A549 (cell line): ENCODE measurements around the gene MBL2. TPM values are rescaled to one million over a fixed set of nuclear protein-coding genes. Genes with fewer than 3 reads are reported as not detected.

Experiments
- ATAC-seq, 2 experiments: fragments of 200-7000 bp in 1 of 2; fragments of >200 bp in 1 of 2; cut with Nextera tagmentation in 1 of 2; cut with Tn5 transposase in 1 of 2; 3 replicates each; pipeline versions ENCODE4 v1.8.0 to v1.9.1; 2018 to 2020; ENCODE audit warnings: mild to moderate bottlenecking in 1 of 2, moderate library complexity in 1 of 2
- CTCF ChIA-PET: fragments of 300-600 bp; sonication (Branson Sonifier 250); formaldehyde crosslinking; extraction: SDS; loops from one replicate; lab custom pipeline; 2021; ENCODE audit warnings: antibody characterized with exemption, inconsistent platforms; lab: Yijun Ruan, JAX
- POLR2A ChIA-PET: fragments of 350-600 bp; formaldehyde crosslinking; extraction: SDS; loops from one replicate; lab custom pipeline; 2021; ENCODE audit warnings: antibody characterized with exemption, inconsistent platforms; lab: Yijun Ruan, JAX
- DNase-seq, 2 experiments: peaks; one replicate each; pipeline versions ENCODE4 v3.0.0 to v3.0.0-alpha.2; 2011 to 2016; ENCODE audit warnings: low read depth in 1 of 2, low spot score in 1 of 2
- FAIRE-seq: peaks from 2 replicates; lab custom pipeline; 2011; peaks lifted over from hg19 to GRCh38; lab: Jason Lieb, UNC
- H3K27ac ChIP-seq, 2 experiments: fragments of >200 bp; sonication (Bioruptor Twin); formaldehyde crosslinking; 3 replicates each; pipeline ENCODE4 v1.5.1; 2016 to 2017
- H3K4me1 ChIP-seq: fragments of >200 bp; sonication (Bioruptor Twin); formaldehyde crosslinking; 3 replicates; pipeline ENCODE4 v1.6.1; 2016
- H3K4me2 ChIP-seq: fragments of >200 bp; sonication (Bioruptor Twin); formaldehyde crosslinking; 3 replicates; pipeline ENCODE4 v1.6.1; 2016
- H3K4me3 ChIP-seq: fragments of >200 bp; sonication (Bioruptor Twin); formaldehyde crosslinking; 3 replicates; pipeline ENCODE4 v1.5.1; 2016
- H3K9me3 ChIP-seq: fragments of >200 bp; sonication (Bioruptor Twin); formaldehyde crosslinking; 3 replicates; pipeline ENCODE4 v1.6.1; 2016
- CBX2 ChIP-seq: fragments of 200-600 bp; sonication (generic); IDR thresholded peaks from 2 replicates; pipeline ENCODE4 v1.6.1; 2016; ENCODE audit warnings: low read depth, mild to moderate bottlenecking, borderline replicate concordance
- CEBPB ChIP-seq, 2 experiments: fragments of >200 bp in 1 of 2; sonication (Bioruptor Twin) in 1 of 2; formaldehyde crosslinking in 1 of 2; IDR thresholded peaks; 2 replicates each; pipeline ENCODE4 v1.6.1; 2012 to 2016
- CHD2 ChIP-seq: fragments of 150-350 bp; IDR thresholded peaks from 2 replicates; pipeline ENCODE4 v1.6.1; 2014; ENCODE audit warnings: low read length; ENCODE audit not compliant: partially characterized antibody
- E2F6 ChIP-seq: IDR thresholded peaks from 2 replicates; pipeline ENCODE4 v1.6.1; 2012; ENCODE audit warnings: low read depth, borderline replicate concordance
- EHMT2 ChIP-seq: fragments of 200-600 bp; sonication (generic); IDR thresholded peaks from 2 replicates; pipeline ENCODE4 v1.6.1; 2016; ENCODE audit warnings: antibody characterized with exemption, low read depth, mild to moderate bottlenecking, moderate library complexity
- ESRRA ChIP-seq: fragments of 150-350 bp; IDR thresholded peaks from 2 replicates; pipeline ENCODE4 v1.6.1; 2014; ENCODE audit warnings: mild to moderate bottlenecking, low read length, borderline replicate concordance
- FOXS1 ChIP-seq: fragments of 250-450 bp; sonication (Bioruptor Pico); IDR thresholded peaks from 2 replicates; pipeline ENCODE4 v1.5.0; 2020; ENCODE audit warnings: mild to moderate bottlenecking, moderate library complexity
- GATA3 ChIP-seq: IDR thresholded peaks from 2 replicates; pipeline ENCODE4 v1.6.1; 2012; ENCODE audit warnings: borderline replicate concordance
- HEYL ChIP-seq: fragments of 250-450 bp; sonication (Bioruptor Pico); IDR thresholded peaks from 2 replicates; pipeline ENCODE4 v1.8.0; 2021; ENCODE audit warnings: mild to moderate bottlenecking, moderate library complexity
- HMGXB4 ChIP-seq: fragments of 250-450 bp; sonication (Bioruptor Pico); IDR thresholded peaks from 2 replicates; pipeline ENCODE4 v1.5.0; 2021; ENCODE audit warnings: mild to moderate bottlenecking, moderate library complexity, borderline replicate concordance
- HOXB5 ChIP-seq: fragments of 250-450 bp; sonication (Bioruptor Pico); IDR thresholded peaks from 2 replicates; pipeline ENCODE4 v1.5.0; 2020; ENCODE audit warnings: mild to moderate bottlenecking, moderate library complexity
- JUN ChIP-seq, 2 experiments: fragments of >200 bp; sonication (Bioruptor Twin); formaldehyde crosslinking; IDR thresholded peaks; 2 replicates in 1 of 2; 3 replicates in 1 of 2; pipeline ENCODE4 v1.6.1; 2016 to 2017
- MAFK ChIP-seq: fragments of 450-650 bp; IDR thresholded peaks from 2 replicates; pipeline ENCODE4 v1.6.1; 2014; ENCODE audit not compliant: partially characterized antibody
- MAZ ChIP-seq: fragments of 150-350 bp; IDR thresholded peaks from 2 replicates; pipeline ENCODE4 v1.6.1; 2014; ENCODE audit warnings: antibody characterized with exemption, low read depth, low read length, borderline replicate concordance
- NFE2L2 ChIP-seq: fragments of 150-350 bp; conservative IDR thresholded peaks from 2 replicates; pipeline ENCODE4 v1.6.1; 2014; ENCODE audit warnings: low read length
- POLR2AphosphoS2 ChIP-seq: conservative IDR thresholded peaks from 2 replicates; pipeline ENCODE4 v1.6.1; 2012; ENCODE audit warnings: low read length, improper control_type of control experiment, inconsistent platforms
- REST ChIP-seq: fragments of 200-600 bp; sonication (generic); IDR thresholded peaks from 2 replicates; pipeline ENCODE4 v1.6.1; 2016; ENCODE audit warnings: antibody characterized with exemption, mild to moderate bottlenecking, moderate library complexity
- TFCP2L1 ChIP-seq: fragments of 250-450 bp; sonication (Bioruptor Pico); IDR thresholded peaks from 2 replicates; pipeline ENCODE4 v1.5.0; 2021; ENCODE audit warnings: mild to moderate bottlenecking
- TP53 ChIP-seq: fragments of 250-450 bp; sonication (Bioruptor Pico); IDR thresholded peaks from 2 replicates; pipeline ENCODE4 v1.5.0; 2021; ENCODE audit warnings: mild to moderate bottlenecking, moderate library complexity
- ZFP36 ChIP-seq: fragments of 450-650 bp; IDR thresholded peaks from 2 replicates; pipeline ENCODE4 v1.6.1; 2014; ENCODE audit warnings: borderline replicate concordance; ENCODE audit not compliant: partially characterized antibody
- ZNF302 ChIP-seq: fragments of 250-450 bp; sonication (Bioruptor Pico); IDR thresholded peaks from 2 replicates; pipeline ENCODE4 v1.9.0; 2021; ENCODE audit warnings: inconsistent platforms, mild to moderate bottlenecking, moderate library complexity
- whole genome bisulfite sequencing: methylation state at CpG from one replicate; pipeline ENCODE4 v1.1.6; 2017; ENCODE audit errors: missing lambda C conversion rate; 5-methylcytosine and 5-hydroxymethylcytosine counted together
- polyA plus RNA-seq, 4 experiments: library from polyadenylated mRNA; depleted of rRNA in 3 of 4; stranded (reverse); fragments of >200 nt; fragmentation: RNase III in 1 of 4; extraction: RNeasy Plus Mini Kit Qiagen cat#74134 plus additional on column Dnase treatment in 1 of 4; gene quantifications; 2 replicates in 3 of 4; 3 replicates in 1 of 4; pipeline ENCODE4 v1.2.3, GENCODE V29; 2011 to 2017
- TF ChIP-seq, protein P1 (sequence below): fragments of >200 bp; sonication (Bioruptor Twin); formaldehyde crosslinking; IDR thresholded peaks from 2 replicates; pipeline ENCODE4 v1.6.1; 2016
- TF ChIP-seq, protein P2 (sequence below): fragments of 250-450 bp; sonication (Bioruptor Pico); IDR thresholded peaks from 2 replicates; pipeline ENCODE4 v1.5.0; 2020; ENCODE audit warnings: low read depth, mild to moderate bottlenecking, moderate library complexity
- TF ChIP-seq, protein P3 (sequence below): fragments of >200 bp; sonication (Bioruptor Twin); formaldehyde crosslinking; IDR thresholded peaks from 3 replicates; pipeline ENCODE4 v1.6.1; 2016

MBL2 gene
- polyA plus RNA-seq, 2 of the 4 experiments (the other 2 are of a cell fraction) = not detected

DNA sequence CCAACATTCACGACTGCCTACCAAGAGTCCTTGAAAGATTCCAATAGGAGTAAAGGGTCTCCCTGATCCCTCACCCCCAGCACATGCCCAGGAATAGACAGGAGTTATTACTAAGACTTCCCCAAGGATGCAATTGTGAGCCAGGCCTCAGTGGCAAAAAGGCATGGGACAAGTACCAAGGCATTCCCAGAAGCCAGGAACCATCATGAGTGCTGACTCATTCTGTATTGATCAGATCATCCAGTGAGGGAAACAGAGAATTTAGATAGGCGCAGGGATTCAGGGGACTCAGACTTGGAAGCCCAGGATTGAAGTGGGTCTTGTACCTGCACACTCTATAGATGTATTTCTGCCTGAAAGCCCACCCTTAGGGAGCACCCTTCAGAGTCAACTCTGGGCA, 21.2 kb downstream of the MBL2 start (continued):
- TF ChIP-seq E2F6 (no peak), JUN (IDR thresholded peaks at IDR 0.05) (no peak), ESRRA (no peak), ZNF302 (CRISPR knock-in tag) (no peak), TP53 (CRISPR knock-in tag) (no peak), ZFP36 (no peak), FOXS1 (CRISPR knock-in tag) (no peak), TFCP2L1 (CRISPR knock-in tag) (no peak)

DNA sequence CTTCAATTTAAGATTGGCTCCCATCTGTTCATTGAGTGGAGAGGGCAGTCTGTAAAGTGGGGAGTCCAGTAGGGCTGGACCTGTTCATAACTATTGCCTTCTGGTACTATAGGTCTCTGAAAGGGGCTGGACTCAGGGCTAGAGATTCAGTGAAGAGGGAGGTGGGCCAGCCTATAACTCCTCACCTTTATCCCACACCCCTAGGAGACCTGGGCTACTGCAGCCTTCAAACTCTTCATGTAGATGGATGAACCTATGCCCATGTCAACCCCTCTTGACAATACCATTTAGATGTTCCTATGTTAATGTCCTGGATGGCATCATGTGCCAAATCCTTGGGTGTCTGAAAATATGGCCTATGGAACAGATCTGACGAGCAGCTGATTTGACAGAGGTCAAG, 22.0 kb downstream of the MBL2 start:
- DNase-seq = no peak
- no peak overlapping the region for H3K4me2 ChIP-seq
- ChIA-PET POLR2A (no interaction called here), CTCF (interaction anchor here (1.4 kb wide), 1 partner anchor 10 kb away, joined by 3 read pairs; no protein-coding TSS in a partner anchor)
- H3K4me1 ChIP-seq = no peaks in the 10 kb centered on the region
- no peak for FAIRE-seq
- no peak overlapping the region for H3K27ac ChIP-seq
- 20% methylated on average over 1 of the region's 1 CpG for WGBS
- ATAC-seq = no peak
- TF ChIP-seq REST (no peak), HEYL (CRISPR knock-in tag) (no peak), POLR2AphosphoS2 (no peak), TP53 (CRISPR knock-in tag) (no peak)
- no peak overlapping the region for H3K4me3 ChIP-seq
- no peaks in the 10 kb centered on the region for H3K9me3 ChIP-seq

DNA sequence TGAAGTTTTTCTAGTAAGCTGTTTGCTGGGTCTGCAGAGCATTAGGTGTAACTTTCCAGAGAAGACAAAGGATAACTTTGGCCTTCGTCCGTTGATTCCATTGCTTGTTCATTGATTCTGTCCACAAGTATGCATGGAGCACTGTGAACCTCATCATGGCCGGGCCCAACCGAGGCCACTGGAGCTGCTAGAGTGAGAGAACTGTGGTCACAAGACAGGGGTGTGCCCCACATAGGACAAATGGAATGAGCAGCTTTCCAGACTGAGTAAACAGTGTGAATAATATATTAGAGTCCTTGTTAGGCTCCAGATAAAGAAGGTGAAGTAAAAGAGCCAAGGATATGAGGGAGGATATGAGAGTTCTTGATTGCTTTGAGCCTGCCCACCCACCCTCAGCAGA, 24.9 kb downstream of the MBL2 start:
- Histone ChIP-seq H3K4me3 (no peak overlapping the region), H3K27ac (no peak overlapping the region), H3K9me3 (no peaks in the 10 kb centered on the region), H3K4me1 (no peaks in the 10 kb centered on the region), H3K4me2 (no peak overlapping the region)
- DNase-seq (no peak), FAIRE-seq (no peak), ATAC-seq (no peak)
- ChIA-PET CTCF (interaction anchor here (1.0 to 1.9 kb wide), 2 partner anchors 10 to 32 kb away, joined by 3 to 7 read pairs; no protein-coding TSS in a partner anchor), POLR2A (no interaction called here)
- no peak for TF ChIP-seq MAFK
- WGBS = 37% methylated on average over 4 of the region's 4 CpGs

DNA sequence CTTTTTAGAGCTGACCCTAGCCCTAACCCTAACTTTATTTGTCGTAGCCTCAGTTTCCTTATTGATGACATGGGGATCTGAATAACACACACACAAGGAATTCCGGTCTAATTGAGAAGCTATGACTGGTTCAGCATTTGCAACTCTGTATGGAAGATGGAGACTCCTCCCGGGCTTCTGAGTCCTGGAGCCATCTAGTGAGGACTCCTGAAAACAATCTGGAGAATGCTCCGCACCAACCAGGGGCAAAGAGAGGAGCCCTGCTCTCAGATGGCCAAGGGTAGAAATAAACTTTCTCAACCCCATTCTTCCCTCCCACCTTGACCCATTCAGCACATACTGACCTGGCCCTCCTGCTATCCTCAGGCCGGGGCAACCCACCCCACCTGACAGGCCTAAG, 26.4 kb downstream of the MBL2 start:
- Histone ChIP-seq H3K4me3 (no peak overlapping the region), H3K27ac (no peak overlapping the region), H3K4me1 (no peaks in the 10 kb centered on the region), H3K4me2 (no peak overlapping the region), H3K9me3 (no peaks in the 10 kb centered on the region)
- ChIA-PET POLR2A (no interaction called here), CTCF (interaction anchor here (1.3 to 1.4 kb wide), 2 partner anchors 34 to 101 kb away, joined by 5 to 8 read pairs; no protein-coding TSS in a partner anchor)
- 15% methylated on average over 5 of the region's 5 CpGs for WGBS
- ATAC-seq (peak in 1 of 2 experiments; percentile 71; a peak in 2 of 6 replicates), DNase-seq (peak in 1 of 2 experiments; percentile 8), FAIRE-seq (no peak)
- TF ChIP-seq CHD2 (no peak), HEYL (CRISPR knock-in tag) (no peak), CBX2 (no peak), ESRRA (no peak), HOXB5 (CRISPR knock-in tag) (no peak), CEBPB (IDR thresholded peaks at IDR 0.05) (no peak), EHMT2 (no peak), GATA3 (no peak), HMGXB4 (CRISPR knock-in tag) (no peak), NFE2L2 (no peak), MAZ (no peak)
- TF ChIP-seq, protein P1, sequence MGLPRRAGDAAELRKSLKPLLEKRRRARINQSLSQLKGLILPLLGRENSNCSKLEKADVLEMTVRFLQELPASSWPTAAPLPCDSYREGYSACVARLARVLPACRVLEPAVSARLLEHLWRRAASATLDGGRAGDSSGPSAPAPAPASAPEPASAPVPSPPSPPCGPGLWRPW = no peak
- TF ChIP-seq, protein P2, sequence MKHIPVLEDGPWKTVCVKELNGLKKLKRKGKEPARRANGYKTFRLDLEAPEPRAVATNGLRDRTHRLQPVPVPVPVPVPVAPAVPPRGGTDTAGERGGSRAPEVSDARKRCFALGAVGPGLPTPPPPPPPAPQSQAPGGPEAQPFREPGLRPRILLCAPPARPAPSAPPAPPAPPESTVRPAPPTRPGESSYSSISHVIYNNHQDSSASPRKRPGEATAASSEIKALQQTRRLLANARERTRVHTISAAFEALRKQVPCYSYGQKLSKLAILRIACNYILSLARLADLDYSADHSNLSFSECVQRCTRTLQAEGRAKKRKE (CRISPR knock-in tag) = no peak
- TF ChIP-seq, protein P3, sequence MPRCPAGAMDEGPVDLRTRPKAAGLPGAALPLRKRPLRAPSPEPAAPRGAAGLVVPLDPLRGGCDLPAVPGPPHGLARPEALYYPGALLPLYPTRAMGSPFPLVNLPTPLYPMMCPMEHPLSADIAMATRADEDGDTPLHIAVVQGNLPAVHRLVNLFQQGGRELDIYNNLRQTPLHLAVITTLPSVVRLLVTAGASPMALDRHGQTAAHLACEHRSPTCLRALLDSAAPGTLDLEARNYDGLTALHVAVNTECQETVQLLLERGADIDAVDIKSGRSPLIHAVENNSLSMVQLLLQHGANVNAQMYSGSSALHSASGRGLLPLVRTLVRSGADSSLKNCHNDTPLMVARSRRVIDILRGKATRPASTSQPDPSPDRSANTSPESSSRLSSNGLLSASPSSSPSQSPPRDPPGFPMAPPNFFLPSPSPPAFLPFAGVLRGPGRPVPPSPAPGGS = no peak
